ENCODE results near the gene DNAH3.
"Not testable (repeated sequence)": the region's sequence is repeated elsewhere in the genome, so short reads cannot be mapped to it uniquely, and the experiment has no call there.

Gene DNAH3

DNA sequence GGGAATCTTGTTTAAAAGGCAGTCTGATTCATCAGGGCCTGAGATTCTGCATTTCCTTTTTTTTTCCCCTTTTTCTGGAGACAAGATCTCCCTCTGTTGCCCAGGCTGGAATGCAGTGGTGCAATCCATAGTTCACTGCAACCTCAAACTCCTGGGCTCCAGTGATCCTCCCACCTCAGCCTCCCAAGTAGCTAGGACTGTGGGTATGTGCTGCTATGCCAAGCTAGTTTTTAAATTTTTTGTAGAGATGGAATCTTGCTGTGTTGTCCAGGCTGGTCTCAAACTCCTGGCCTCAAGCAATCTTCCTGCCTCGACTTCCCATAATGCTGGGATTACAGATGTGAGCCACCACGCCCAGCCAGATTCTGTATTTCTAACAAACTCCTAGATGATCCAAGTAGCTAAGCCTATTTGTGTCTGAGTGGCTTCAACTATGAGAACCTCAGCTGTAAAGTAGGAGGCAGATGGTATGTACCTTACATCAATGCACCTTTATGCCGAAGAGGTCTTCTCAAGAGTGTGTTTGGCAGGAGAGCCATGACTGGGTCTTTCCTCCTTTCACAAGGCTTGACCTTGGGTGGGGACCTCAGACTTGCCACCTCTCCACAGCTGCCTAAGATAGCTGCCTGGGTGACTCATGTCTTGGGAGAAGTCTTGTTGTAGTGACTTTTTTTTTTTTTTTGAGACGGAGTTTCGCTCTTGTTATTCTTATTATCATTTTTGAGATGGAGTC, 18.8 kb upstream of the DNAH3 start:
- DNase-seq (ENCODE audit: low read depth in 2 of 2) = no peak

DNA sequence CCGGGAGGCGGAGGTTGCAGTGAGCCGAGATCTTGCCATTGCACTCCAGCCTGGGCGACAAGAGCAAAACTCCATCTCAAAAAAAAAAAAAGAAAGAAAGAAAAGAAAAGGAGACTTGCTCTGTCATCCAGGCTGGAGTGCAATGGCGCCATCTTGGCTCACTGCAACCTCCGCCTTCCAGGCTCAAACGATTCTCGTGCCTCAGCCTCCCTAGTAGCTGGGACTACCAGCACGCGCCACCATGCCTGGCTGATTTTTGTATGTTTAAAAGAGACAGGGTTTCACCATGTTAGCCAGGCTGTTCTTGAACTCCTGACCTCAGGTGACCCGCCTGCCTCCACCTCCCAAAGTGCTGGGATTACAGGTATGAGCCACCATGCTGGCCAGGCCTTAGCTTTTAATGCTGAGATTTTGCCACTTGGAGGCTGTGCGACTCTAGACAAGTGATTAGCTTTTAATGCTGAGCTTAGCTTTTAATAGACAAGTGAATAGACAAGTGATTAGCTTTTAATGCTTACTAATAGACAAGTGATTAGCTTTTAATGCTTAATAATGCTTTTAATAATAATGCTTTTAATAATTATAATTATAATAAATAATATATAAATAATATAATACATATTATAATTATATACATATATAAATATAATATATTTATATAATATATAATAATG, 17.4 kb upstream of the DNAH3 start:
- DNase-seq (ENCODE audit: low read depth in 2 of 2) = no peak

DNA sequence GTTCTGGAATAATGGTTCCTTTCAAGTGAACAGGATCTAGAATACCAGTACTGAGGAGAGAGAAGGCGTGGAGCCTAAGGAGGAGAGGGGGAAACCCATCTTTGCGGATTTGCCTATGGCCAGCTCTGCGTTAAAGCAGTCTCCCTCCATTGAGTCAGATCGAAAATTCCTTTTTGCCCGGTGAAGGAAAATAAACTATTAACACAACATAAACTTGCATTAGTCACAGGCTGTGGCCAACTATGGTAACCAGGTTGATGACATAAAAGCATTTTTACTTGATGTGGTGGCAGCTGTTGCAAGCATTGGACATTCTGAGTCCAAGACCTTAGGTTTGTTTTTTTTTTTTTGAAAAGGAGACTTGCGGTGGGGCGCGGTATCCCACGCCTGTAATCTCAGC, 16.7 kb upstream of the DNAH3 start:
- DNase-seq (ENCODE audit: low read depth in 2 of 2) = no peak

- no peak for DNase-seq (ENCODE audit: low read depth in 2 of 2)
Observed at GRCh38 chr16:21166561-21166961, 15.9 kb upstream of the DNAH3 start.

GRCh38 chr16:21164521-21165168, 14.0 kb upstream of the DNAH3 start:
- no peak for DNase-seq (ENCODE audit: low read depth in 2 of 2)

DNA sequence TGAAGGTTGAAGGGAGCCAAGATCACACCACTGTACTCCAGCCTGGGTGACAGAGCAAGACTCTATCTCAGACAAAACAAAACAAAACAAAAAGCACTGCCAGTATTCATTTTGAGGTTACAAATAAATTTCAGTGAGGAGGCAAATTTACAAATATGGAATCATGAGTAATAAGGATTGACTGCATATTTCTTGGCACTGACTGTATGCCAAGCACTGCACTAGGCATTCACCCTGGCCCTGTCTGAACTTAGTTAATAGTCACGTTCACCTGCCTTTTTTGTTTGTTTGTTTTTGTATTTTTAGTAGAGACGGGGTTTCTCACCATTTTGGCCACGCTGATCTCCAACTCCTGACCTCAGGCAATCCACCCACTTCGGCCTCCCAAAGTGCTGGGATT, 12.9 kb upstream of the DNAH3 start:
- no peak for DNase-seq (ENCODE audit: low read depth in 2 of 2)

GRCh38 chr16:21162661-21163151, 12.1 kb upstream of the DNAH3 start:
- no peak for DNase-seq (ENCODE audit: low read depth in 2 of 2)

DNA sequence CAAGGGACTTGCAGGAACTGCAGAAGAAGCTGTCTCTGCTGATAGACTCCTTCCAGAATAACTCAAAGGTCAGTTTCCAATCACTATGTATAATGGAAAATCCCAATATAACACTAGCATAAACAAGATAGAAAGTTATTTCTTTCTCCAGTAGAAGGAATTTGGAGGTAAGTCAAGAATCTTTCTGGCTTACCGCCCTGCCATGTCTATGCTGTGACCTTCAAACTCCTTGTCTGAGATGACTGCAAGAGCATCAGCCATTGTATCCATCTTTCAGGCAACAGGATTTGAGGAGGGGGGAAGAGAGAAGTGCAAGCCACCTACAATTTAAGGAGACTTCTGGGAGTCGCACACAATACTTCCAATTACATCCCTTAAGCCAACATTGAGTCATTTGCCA, 10.6 kb upstream of the DNAH3 start:
- no peak for DNase-seq (ENCODE audit: low read depth in 2 of 2)

- no peak for DNase-seq (ENCODE audit: low read depth in 2 of 2)
Observed at GRCh38 chr16:21160276-21160675, 9.6 kb upstream of the DNAH3 start.

DNA sequence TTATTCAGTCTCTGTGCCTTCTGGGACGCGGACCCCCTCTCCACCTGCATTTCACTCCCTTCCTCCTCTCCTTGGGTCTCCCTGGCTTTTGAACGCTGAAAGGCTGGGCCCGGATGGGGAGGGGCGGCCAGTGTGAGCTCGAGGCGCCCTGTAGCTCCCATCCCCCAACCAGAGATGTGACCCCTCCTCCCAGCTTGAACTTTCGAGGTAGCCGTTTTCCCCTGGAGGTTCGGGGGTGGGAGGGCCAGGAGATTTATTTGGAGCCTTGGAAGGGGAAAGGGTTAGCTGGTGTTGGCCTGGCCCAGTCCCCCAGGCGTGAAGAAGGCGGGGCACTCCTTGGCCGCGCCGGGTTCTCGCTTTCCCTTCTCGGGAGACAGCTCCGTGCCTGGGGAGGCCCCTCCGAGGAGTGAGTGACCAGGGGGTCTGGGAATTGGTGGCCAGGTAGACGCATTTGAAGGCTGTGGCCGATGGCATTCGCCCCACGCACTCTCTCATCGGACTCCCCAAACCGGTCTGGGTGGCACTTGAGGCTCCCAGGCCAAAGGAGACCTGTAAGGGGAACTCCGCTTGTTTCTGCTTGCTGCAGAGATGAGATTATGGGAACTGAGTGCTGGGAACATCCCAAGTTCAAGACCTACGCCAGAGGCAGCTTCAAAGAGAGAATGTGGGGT, 8.8 kb upstream of the DNAH3 start:
- DNase-seq (ENCODE audit: low read depth in 2 of 2) = no peak

GRCh38 chr16:21158208-21159110, 7.8 kb upstream of the DNAH3 start, which contains the start of gene LDAF1:
Gene LDAF1 (plus strand): TSS chr16:21158674. CDS start chr16:21161183, 2,509 bp downstream.
- peak; percentile 75 for DNase-seq (ENCODE audit: low read depth in 2 of 2)

GRCh38 chr16:21157632-21158031, 7.0 kb upstream of the DNAH3 start:
- no peak for DNase-seq (ENCODE audit: low read depth in 2 of 2)

DNA sequence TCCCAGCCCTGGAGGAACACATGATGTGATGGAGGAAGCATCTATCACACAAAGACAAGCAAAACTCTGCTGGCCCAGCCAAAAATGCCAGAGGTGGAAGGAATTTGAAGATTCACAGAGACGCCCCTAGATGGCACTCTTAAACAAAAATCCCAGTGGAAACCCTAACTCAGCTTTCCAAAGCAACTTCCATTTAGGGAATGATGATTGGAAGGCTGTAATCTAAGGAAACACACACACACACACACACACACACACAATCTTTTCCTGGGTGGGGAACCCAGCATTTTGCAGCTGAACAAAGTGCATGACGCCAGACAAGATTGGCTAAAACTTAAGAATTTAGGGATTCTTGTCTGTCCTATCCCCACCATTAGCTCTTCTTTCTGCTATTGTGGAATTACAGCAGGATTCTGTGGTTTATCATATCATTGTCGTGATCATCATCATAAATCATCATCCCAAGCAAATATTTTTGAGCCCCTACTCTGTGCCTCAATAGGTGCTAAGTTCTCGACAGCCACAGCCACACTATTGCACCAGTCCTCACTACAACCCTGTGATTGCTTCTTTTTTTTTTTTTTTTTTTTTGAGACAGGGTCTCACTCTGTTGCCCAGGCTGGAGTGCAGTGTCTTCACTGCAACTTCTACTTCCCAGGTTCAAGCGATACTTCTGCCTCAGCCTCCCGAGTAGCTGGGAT, 6.3 kb upstream of the DNAH3 start:
- DNase-seq (ENCODE audit: low read depth in 2 of 2) = no peak

DNA sequence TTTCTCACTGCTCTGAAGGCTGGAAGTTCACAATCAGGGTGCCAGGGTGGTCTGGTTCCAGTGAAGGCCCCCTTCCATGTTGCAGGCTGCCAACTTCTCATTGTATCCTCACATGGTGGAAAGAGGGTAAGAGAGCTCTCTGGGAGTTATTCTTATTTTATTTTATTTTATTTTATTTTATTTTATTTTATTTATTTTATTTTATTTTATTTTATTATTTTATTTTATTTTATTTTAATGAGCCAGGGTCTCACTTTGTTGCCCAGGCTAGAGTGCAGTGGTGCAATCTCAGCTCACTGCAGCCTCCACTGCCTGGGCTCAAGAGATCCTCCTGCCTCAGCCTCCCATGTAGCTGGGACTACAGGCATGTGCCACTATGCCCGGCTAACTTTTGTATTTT, 5.4 kb upstream of the DNAH3 start:
- not testable (repeated sequence) for DNase-seq (ENCODE audit: low read depth in 2 of 2)

- DNase-seq (ENCODE audit: low read depth in 2 of 2) = not testable (repeated sequence)
Observed at GRCh38 chr16:21153124-21153729, 2.6 kb upstream of the DNAH3 start.

- DNase-seq (ENCODE audit: low read depth in 2 of 2) = not testable (repeated sequence)
Observed at GRCh38 chr16:21152160-21153030, 1.7 kb upstream of the DNAH3 start.

DNA sequence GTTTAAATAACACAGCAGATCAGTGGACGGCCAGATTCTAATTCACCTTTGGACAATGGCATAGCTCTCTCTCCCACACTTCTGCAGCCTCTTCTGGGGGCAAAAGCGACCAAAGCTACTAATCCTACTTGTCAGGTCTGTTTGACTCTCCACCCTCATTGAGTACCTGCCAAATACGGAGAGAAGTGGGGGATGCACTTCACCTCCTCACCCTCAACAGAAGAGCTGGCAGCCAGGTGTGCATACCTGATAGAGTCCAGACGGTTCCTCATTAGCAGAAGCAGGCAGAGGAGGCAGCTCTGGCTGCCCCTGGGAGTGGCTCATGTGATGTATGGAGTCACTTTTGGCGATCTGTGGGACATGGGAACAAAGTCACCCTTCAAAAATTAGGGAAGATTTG, 4.9 kb downstream of the DNAH3 start:
- DNase-seq (ENCODE audit: low read depth in 2 of 2) = no peak

DNA sequence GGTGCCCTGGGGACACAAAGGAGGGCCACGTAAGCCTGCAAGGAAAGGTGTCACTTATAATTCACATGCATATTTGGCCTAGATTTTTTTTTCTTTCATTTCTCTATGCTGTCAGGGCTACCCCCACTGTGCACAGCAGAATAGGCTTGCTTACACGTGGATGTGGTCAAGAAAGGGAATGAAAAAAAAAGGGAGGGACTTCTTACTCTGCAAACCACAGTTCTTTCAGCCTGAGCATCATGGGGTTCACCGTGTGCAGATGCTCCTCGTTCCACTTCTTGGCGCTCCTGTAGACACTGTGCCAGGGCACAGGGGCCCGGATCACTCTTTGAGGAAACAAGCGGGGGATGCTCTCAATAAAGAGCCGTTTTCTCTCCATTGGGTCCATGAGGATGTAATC, 16.6 kb downstream of the DNAH3 start:
- DNase-seq (ENCODE audit: low read depth in 2 of 2) = no peak

DNA sequence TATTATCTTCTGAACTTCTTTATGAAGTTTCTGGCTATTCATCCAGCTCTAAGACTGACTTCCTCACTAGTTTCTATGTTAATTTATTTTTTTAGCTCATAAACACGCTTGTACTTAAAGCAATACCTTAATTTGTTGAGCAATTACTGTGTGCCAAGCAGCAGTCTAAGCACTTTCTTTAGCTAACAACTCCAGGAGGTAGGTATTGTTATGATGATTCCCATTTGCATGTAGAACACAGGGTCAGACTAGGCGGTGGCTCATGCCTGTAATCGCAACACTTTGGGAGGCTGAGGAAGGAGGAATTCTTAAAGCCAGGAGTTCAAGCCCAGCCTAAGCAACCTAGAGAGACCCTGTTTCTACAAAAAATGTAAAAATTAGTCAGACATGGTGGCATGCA, 19.8 kb downstream of the DNAH3 start:
- DNase-seq (ENCODE audit: low read depth in 2 of 2) = no peak

All from stimulated activated CD8-positive, alpha-beta memory T cell treated with anti-CD3 and anti-CD28 coated beads, Interleukin-2, amount 100 ng/mL, for 48 hours (primary cell).